NCI-H460 (cell line): ENCODE data around the gene RPL14. TPM values are rescaled to one million over a fixed set of nuclear protein-coding genes. Genes with fewer than 3 reads are reported as not detected.
"Not testable (repeated sequence)": the region's sequence is repeated elsewhere in the genome, so short reads cannot be mapped to it uniquely, and the experiment has no call there.

Experiments used
- DNase-seq: peaks from one replicate; pipeline ENCODE4 v3.0.0-alpha.2; 2016; ENCODE audit warnings: low read depth; ENCODE audit errors: extremely low read depth
- polyA plus RNA-seq: library from polyadenylated mRNA; depleted of rRNA; stranded (reverse); fragments of >200 nt; gene quantifications from 2 replicates; pipeline ENCODE4 v1.2.3, GENCODE V29; 2014; cell fraction: nucleus; rRNA removed
- total RNA-seq: library from RNA; depleted of rRNA; stranded (reverse); fragments of >200 nt; shearing (Covaris generic); gene quantifications from 2 replicates; pipeline ENCODE4 v1.2.3, GENCODE V29; 2014; rRNA removed

Gene RPL14
- 1,156 and 1,178 TPM in 2 replicates for total RNA-seq
- polyA plus RNA-seq: 444 and 619 TPM in 2 replicates

DNA sequence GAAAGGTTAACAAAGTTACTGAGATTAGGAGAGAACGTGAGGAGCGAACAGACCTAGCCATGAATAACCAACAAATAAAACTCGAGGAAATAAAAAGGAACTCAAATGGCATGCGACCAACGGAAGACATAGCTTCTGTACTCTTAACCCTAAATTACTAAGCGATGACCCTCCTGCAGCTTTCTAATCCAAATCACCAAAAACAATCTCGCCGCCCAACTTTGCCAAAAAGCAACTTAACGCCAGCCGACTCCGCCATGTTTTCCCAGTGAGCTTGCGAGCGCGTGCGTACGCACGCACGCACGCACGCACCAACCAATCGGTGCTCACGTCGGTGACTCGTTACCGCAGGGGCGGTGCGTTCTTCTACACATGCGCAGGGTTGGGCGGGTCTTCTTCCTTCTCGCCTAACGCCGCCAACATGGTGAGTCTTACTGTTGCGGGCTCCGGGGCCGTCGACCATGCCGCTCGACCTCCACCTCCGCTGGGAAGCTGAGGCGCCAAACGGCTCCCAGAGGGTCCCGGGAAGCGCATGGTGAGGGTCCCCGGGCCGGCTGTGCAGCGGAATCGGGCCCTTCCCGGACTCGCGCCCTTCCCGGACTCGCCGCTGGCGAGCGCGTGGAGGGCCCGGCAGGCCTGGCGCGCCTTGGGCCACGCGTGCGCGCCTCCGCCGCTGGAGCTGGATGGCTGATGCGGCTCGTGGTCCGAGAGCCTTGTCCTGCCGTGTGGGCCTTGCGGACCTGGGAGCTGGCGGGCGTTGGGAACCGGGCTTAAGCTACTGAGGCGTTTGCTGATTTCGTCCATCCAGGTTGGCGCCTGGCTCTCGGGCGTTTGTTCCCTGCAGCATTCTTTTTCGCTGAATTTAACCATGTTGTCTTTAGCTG lies at the start of gene RPL14:
Gene RPL14 (plus strand): TSS at position 400 of the 884 bp plus-strand sequence. CDS start 133 bp downstream, at position 533.
- peak; percentile 93 for DNase-seq

DNA sequence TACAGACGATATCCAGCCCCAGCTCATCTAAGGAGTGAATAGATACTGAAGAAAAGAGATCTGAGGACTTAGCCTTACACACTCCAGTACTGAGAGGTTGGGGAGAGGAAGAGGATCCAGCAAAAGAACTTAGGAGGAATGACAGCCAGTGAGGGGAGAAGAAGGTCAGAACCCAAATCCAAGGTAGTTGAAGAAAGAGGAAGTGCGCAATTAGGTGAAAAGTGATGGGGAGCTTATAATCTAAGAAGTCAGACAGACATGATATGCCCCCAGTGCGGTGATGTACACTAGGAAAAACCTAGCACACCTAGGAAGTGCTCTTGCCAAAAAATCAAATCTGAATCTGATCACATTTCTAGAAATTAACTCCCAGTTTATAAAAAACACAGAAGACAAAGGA lies 49.5 kb upstream of the RPL14 start:
- DNase-seq: no peak

DNA sequence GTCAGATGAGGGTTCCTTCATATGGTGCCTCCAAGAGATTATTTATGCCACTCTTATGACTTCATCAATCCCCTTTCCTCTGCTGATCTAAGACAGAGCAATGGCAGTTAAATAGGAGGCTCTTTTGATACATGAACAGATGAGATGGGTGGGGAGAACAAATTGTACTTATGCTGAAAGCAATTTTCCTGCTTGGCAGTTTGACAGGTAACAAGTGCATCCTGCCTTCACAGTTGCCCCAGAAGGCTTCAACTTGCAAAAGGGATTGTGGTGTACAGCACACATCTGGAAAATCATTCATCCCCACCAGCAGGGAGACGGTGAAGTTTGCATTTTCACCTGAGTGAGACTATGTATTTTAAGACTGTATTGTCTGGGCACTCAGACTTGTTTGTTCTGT lies 42.9 kb upstream of the RPL14 start:
- no peak for DNase-seq

DNA sequence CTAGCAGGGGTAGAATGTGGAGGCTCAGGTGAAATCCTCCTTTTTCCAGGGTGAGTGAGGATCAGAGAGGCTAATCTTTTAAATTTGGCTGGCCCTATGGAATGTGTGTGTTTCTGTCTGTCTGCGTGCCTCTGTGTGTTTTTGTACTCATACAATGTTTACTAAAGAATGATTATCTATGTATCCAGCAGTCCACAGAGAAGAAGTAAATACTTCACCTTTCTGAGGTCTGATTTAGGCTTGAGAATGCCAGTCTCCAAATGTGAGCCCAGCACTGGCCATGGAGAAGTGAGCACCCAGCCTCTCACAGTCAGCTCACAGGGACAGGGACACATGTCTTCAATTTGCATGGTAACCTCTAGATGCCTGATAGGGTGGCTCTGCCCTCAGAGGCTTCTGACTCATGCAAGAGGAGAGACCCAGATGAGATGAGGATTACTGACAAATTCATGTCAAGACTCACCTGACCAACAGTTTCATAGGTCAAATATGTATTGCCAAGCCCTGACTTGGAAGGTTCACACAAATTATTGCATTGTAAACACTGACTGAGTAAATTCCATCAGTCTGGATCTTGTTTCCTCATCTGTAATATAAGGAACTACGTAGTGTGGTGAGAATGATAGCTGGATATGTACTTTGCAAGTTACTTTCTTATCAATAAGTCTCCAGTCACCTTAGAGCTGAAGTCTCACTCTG lies 39.1 kb upstream of the RPL14 start:
- DNase-seq: no peak

DNA sequence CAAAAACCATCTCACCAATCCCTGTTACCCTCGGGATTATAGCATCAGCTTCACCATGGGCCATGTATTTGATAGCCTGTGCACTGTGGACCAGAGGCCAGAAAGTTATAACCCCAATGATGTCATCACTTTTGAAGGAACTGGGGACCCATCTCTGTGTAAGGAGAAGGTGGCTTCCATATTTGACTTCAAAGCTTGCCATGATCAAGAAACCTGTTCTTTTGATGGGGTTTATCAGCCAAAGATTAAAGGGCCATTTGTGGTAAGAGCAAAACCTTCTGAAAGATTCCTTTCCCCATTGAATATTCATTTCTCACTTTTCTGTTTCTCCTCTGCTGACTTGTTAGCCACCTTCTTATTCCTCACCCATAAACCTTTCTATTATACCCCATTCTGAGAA lies 34.3 kb upstream of the RPL14 start:
- no peak for DNase-seq

DNA sequence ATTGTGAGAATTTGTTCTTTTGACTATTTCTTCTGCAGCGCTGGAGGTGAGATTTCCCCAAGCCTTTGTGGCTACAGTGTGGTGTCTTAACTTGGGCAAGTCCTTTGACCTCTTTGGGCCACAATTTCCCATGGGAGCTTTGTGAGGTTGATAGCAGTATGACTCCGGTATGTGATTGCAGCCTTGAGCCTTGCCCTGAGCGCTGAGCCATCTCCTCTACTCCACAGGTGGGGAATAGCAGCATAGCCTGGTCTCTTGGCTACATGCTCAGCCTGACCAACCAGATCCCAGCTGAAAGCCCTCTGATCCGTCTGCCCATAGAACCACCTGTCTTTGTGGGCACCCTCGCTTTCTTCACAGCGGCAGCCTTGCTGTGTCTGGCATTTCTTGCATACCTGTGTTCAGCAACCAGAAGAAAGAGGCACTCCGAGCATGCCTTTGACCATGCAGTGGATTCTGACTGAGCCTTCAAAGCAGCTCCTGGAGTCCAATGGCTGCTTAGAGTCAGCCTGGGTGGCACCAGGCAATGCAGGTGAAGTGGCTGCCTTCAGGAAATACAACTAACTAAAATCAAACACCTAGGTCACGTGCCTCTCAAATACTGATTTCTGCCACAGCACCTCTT lies 30.0 kb upstream of the RPL14 start:
- no peak for DNase-seq

DNA sequence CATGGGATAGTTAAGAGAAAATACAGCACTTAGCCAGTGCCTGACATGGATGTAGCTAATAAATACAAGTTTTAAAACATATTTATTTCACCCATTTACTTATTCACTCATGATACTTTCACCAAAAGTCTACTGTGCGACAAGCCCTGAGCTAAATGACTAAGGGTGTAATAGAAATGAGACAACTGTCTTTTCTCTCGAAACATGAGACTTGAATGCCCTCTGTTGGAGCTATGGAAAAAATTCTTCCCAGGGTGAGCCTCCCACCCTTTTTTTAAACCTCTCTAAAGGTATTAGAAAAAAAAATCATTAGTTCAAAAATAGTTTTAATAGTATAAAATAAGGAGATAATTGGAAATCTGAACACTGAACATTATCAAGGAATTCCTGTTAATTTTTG lies 24.3 kb upstream of the RPL14 start:
- no peak for DNase-seq

DNA sequence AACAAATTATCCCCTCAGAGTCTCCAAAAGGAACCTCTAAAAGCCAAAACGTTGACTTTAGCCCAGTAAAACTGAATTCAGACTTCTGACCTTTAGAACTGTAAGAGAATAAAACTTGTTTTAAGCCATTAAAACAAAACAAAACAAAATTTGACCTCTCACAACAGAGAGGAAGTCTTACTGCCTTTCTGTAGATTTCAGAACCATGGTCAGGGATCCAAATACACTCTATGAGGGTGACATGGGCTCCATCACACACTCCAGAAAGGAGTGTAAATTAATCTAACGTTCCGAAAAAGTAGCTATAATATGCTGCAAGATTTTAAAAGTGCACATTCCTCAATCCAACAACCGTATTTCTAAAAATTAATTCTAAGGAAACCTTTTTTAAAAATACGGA lies 19.2 kb upstream of the RPL14 start:
- no peak for DNase-seq

DNA sequence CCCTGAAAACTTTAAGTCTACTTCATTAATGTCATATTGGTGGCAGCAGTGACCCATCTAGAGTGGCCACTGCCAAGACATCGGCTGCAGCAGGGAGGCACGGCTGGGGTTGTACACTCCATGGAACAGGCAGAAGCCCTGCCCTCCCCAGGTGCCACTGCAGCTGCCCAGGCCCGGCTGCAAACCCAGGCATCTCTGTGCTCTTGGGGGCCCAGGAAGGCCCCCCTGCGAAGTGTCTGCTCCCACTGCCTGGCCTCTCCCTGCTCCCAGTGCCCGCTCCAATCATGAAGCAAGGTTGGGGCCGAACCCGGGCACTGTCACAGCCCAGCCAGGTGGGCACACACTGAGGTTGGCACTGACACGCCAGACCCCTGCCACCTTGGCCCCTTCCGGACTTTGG lies 12.1 kb upstream of the RPL14 start:
- DNase-seq: no peak

DNA sequence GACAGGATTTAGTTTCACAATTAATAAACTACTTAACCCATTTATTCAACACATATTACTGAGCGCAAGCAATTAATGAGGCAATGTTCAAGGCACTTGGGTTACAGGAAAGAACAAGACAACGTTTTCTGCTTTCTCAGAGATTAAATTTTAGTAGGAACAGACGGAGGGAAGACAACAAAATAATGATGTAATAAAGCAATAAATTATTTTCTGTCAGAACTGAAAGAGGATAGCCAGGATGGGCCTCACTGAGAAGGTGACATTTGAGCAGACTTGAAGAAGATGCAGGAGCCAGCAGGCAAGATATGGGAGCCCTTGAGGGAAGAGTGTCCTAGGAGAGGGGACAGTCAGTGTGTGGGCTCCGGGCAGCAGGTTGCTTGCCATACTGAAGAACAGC lies 11.3 kb upstream of the RPL14 start:
- DNase-seq: no peak

DNA sequence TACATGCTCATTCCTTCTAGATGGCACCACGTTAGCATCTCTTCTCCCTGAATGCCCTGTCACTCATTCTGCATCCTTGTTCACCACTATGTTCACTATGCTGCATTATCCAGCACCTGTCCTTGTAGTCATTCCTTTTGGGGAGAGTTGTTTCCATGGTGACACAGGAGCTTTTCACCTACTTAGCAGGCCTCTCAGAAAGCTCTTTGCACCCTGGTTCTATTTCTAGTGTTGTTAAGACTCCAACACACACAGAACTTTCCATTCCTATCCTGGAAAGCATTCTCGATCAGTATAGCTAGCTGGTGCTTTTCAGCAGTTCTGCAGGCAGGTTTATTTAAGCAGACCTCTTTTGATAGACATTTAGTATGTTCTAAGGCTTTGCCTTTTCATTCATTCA lies 6.7 kb upstream of the RPL14 start:
- no peak for DNase-seq

DNA sequence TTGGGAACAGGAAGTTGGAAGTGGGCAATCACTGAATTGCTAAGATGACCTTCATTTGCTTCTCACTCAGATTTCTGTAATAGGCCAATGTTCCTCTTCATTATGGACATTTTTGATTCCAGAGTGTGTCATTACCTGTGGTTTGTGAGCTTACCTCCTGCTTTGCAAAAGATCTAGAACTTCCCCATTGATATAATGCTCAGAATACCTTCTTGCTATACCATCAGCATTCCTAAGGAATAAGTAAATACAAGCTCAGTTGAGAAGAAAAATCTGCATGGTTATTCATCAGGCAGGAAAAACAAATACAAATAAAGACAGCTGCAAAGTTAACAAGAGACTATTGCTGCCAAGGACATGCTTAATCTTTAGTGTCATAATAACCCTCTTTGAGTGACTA lies 5.6 kb upstream of the RPL14 start:
- no peak for DNase-seq

DNA sequence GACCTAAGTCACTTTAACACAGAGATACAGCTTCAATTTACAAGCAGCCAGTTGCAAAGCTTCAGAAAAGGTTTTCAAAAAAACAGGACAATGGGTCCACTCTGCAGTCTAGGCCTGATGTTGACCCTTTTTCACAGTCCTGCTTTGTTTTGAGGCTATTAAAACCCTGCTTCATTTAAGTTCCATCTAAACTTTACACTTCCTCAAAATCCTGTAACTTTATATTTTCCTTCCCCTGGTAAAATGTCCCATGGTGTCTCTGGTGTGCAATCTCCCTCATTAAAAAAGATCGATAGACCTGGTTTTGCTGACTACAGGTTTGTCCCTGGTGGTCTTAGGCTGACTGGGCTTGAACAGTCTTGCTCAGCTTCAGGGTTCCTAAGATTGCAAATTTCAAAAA lies 5.1 kb upstream of the RPL14 start:
- DNase-seq: no peak

DNA sequence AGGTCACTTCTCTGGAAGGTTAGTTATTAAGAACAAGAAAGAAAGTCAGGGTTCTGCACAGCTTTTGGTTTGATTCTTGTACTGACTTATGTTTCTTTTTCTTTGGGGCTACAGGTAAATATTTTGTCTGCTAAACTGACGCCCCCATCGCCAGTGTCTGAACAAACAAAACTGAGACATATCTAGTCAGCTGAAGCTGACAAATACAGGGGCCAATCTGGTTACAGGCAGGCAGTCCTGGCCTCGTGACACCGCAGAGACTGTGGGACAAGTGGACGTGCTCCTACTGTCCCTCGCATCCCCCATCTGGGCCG lies 4.6 kb upstream of the RPL14 start:
- no peak for DNase-seq

DNA sequence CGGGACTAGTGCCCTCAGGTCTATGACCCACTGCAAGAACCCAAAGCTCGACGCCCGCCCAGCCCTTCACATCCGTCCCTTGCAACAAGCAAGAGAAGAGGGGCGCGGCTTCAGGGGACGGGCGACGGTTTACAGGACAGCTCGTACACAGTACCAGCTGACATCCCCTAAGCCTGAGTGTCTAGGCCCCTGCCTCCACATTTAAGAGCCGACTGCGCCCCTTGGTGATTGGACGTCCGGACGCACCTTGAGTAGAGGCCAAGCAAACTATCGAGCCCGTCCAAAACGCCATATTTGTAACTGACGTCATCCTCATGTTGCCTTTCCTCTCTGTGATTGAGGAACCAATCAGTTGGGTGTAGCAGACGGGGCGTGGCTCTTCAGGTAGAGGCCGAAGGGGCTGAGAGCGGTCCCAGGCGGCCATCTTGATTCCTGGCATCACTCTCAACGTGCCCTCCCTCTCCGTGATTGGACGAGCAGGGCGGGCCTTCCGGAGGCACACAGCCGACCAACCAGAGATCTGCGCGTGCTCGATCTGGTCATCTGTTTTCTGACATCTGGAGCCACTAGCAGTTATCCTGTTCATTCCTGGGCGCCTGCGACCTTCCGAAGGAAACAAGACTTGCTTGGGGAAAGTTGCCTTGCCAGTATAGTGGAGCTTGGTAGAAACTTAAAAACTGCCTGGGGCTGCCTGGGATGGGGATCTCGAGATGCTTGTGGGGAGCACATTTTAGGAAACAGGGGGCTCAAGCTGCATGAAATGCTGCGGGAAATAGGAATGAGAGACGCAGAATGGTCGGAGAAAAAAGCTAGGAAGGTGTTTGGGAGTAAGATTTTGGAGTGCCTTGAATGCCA lies 4.0 kb upstream of the RPL14 start:
- DNase-seq: peak; percentile 95

DNA sequence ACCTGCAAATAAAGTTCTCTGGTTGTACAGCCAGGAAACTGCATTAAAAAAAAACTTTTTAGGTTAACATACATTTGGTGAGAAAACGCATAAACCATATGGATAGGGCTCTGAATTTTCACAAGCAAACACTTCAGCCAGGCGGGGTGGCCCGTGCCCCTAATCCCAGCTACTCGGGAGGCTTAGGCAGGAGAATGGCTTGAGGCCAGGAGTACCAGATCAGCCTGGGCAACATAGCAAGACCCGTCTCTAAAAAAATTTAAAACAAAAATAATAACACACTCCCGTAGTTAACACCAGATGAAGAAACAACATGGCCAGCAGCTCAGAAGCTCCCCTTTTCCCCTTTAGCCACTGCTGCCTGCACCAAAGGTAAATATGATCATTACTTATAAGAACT lies 3.2 kb upstream of the RPL14 start:
- no peak for DNase-seq

DNA sequence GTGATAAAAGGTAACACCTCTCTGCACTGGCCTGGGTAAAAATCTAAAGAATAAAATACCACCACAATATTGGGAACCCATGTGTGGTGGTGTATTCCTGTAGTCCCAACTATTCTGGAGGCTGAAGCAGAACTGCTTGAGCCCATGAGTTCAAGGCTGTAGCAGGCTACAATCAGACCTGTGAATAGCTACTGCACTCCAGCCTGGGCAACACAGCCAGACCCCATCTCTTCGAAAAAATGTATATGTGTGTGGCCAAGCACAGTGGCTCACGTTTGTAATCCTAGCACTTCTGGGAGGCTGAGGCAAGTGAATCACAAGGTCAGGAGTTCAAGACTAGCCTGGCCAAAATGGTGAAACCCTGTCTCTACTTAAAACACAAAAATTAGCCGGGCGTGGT lies 1.8 kb upstream of the RPL14 start:
- DNase-seq: no peak

DNA sequence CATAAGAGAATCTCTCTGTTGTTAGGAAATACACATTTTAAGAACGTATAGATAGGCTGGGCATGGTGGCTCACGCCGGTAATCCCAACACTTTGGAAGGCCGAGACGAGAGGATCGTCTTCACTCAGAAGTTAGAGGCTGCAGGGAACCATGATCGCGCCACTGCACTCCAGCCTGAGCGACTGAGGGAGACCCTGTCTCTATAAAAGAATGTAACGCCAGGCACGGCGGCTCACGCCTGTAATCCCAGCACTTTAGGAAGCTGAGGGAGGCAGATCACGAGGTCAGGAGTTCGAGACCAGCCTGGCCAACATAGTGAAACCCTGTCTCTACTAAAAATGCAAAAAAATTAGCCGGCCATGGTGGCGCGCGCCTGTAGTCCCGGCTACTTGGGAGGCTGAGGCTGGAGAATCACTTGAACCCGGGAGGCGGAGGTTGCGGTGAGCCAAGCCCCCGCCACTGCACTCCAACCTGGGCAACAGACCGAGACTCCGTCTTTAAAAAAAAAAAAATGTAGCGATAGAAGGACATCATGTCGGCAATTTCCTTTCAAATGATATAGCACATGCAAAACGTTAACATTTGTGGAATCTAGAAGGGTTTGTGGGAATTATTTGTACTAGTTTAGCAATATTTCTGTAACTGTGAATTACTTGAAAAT lies 730 bp upstream of the RPL14 start:
- DNase-seq: no peak

DNA sequence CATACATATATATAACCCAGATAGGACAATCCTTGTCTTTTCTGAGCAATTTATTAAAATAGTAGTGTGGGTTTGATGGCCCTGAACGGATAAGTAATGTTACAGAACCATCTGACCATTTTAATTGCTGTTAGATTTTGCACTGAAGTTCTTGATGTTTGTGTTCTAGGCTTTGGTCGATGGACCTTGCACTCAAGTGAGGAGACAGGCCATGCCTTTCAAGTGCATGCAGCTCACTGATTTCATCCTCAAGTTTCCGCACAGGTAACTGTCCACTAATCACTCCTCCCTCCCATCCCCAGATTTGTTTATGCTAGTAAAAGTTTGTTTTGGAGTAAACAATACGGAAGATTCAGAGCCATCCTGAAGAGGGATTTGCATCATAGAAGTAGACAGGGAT lies 1.3 kb downstream of the RPL14 start:
- DNase-seq: no peak

DNA sequence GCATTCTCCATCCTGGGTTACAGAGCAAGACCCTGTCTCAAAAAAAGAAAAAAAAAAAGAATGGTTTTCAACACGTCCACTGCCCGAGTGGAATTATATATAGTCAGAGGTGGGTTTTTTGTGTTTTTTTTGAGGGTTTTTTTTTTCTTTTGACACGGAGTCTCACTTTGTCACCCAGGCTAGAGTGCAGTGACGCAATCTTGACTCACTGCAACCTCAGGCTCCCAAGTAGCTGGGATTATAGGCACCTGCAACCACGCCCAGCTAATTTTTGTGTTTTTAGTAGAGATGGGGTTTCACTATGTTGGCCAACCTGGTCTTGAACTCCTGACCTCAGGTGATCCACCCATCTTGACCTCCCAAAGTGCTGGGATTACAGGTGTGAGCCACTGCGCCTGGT lies 3.3 kb downstream of the RPL14 start:
- DNase-seq: not testable (repeated sequence)
